Inferior parietal cortex (tissue), 1 donor: ENCODE measurements around the gene LAMA2.

Experiments used
- DNase-seq: peaks from one replicate; pipeline ENCODE4 v3.0.0-alpha.2; 2016; ENCODE audit errors: extremely low spot score

The LAMA2 gene

DNA sequence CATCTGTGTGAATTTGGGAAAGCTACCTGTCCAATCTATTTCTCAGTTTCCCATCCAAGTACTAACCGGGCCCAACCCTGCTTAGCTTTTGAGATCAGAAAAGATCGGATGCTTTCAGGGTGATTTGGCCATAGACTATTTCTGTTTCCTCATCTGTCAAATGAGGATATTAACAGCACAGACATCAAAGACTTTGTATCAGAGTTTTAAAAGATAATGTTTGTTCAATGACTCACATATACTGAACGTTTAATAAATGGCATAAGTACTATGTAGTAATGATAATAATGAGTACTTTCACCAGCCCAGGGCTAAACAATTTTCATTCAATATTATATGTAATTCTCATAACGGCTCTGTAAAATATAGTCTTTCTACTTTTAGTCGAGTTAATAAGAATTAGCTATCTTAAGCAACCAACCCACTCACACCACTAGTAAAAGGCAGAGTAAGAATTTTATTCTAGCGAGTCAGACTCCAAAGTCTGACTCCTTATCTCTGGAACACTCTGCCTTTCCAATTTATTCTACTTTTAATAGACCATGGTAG lies 610.5 kb downstream of the LAMA2 start:
- no peak for DNase-seq

DNA sequence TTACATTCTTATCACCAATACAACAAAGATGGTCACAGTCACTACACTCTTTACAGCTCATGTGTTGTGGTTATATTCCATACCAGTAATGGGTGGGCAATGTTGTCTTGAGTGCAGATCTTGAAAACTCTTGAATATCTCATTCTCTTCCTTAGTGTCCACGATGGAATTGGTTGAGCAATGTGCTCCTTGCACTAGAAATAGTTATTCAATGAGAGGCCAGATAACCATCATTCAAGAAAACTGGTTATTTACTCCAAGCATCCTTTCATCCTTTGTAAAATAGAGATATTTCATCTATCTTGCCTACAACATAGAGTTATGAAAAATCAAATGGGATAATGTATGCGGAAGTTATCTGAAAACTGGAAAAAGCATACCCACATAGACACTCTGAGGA lies 611.2 kb downstream of the LAMA2 start:
- DNase-seq, result no peak

DNA sequence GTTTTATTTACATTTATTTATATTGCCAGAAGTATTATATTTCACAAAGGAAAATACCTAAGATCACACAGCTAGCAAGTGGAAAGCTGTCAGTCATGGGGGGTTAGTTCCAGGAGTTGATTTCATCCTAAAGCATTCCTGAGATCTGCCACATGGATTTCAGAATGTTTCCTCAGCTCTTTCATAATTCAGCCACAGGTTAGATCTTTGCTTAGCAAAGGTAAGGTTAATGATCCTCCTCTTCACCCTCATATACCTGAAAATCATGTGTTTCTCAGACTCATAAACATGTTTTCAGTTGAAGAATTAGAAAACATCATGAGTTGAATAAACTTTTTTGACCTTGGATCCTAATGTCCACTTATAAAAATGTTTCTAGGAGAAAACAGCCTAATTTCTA lies 611.6 kb downstream of the LAMA2 start:
- DNase-seq, result no peak

DNA sequence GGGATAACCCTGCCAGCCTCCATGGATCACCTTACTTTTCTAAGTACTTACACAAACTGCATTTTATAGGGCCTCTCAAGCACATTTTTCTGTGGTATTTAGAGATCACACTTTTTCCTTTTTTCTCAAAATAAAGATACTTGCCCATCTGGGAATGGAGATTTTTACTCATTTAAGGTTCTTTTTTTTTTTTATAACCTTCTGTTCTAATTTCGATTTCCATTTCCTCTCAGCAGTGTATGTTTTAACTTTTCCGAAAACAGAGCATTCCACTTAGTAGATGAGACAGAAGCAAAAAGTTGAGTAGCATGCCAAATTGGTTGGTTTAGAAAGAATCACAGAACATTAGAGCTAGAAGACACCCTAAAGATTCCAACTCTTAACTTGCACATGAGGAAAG lies 612.7 kb downstream of the LAMA2 start:
- no peak for DNase-seq

DNA sequence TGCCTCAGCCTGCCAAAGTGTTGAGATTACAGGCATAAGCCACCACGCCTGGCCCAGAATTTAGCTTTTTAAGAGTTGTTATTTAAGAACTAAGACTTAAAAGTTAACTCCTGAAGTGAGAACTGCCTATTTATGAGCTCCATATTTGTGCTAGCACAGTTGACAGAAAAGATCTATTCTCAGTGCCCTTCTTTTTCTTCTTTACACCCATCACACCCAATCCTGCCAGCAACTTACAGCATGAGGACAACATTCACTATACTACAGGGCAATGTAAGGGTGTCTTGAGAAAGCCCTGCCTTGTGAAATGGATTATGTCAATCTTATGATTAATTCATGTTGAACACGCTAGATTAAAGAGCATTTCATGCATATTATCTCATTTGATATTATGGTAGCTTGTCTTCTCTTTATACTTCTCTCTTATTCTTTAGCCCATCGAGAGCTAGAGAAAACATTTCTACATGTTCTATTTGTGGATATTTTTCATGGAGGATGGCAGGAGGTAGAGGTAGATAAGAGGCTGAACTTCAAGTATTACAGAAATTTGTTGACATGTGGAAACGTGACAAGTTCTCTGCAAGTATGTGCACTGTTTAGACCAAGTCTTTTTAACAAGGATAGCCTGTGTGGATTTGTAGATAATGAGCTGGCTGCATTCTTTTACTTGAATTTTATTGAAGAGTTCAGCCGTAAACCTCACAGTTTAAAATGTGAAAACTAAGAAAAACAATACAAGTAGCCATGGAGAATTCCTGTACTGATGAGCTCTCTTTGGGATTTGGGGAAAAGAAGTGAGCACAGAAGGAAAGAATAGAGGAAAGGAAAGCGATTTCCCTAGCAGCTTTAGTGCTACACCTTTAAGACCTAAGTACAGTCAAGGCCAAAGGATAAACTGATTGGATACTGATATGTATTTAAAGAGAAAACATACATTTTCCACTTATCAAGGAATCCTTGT lies 614.8 kb downstream of the LAMA2 start:
- no peak for DNase-seq

DNA sequence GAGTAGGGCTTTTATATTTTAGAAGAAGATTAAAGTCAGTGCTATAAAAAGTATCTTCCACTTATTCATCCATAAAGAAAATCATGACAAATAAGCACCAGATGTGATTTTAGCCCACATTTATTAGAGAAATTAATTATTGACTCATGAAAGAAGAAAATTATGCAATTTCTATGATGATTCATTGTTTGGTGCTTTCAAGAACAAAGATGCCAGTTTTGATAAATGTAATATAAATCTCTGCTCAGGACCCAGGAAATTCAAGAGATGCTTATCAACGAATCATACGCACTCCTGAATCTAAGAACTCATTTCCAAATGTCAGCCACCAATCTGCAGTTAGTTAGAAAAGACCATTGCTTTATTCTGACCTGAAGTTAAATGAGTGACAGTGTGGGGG lies 615.6 kb downstream of the LAMA2 start:
- no peak for DNase-seq

DNA sequence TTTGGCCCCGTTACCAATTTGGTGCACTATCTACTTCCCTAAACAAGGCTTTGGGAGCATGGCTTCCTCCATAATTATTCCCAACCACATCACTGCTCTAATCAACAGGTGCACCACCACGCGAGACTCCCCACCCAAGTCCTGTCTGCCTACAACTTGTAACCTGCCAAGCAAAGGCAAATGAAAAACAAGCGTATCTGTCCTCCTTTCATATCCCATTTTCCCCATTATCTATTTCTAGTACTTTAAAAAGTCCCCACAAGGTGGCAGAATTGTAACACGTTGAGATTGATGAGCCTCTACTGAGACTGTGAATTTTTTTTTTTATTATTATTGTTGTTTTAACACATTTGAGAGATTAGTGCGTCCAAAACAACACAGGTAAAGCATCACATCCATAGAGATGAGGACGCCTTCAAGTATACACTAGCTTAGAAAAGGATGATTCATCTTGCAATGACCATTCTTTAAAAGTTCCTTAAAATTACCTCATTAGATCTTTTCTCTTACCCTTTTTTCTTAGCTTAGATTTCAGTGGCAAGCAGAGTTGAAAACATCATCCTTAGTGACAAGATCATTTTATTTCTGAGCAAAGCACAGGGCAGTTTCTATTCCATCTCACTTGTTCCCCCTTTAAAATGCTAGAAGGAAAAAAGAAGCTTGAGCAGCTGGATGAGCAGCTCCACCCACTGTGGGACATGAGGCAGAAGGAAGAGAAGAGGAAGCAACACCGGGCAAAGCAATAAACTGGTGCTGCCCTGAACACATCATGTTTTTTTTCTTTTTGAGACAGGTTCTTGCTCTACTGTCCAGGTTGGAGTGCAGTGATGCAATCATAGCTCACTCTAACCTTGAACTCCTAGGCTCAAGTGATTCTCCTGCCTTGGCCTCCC lies 616.3 kb downstream of the LAMA2 start:
- DNase-seq, result peak; percentile 93

DNA sequence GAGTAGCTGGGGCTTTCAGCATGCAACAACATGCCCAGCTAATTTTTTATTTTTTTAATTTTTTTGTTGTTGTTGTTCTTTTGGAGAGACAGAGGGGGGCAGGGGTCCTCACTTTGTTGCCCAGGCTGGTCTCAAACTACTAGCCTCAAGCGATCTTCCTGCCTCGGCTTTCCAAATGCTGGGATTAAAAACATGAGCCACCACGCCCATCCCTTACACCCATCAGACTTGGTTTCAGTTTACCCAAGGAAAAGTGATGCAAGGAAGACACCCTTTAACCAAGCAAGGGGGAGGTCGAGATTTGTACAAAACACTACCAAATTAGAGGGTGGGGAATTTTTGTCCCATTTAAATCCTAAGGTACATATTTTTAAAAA lies 616.9 kb downstream of the LAMA2 start:
- no peak for DNase-seq

DNA sequence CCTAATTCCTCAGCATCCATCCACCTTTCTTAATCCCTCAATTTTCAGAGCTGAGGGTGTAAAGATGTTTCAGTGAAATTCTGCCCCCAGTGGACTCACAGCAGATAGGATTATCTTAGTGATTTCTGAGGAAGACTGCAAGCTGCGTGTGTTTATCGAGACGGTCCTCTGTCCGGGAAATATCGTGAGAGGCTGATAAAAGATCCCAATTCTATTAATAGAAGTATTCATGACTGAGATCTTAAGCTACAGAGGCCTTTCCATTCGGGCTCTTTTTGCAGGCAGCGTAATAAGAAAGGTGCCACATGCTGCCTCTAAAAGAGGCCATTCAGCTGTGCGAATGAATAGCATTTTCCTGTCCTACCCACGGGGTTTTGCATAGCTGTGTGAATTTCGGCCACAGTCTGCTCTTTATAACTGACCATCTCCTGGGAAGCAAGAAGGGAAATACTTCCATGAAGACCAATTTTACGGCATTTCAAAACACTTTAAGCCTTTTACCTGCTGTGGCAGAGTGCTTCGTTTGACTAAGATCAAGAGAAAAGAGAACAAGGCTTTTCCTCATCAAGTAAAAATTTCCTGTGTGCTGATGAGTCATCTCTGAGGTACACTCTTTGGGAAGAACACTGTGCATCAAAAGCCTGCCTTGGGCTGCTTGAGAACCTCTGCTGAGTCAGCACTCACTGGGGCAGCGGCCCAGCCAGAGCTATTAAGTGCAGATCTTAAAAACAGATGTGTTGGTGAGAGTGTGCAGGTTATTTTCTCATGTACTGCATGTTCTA lies 618.2 kb downstream of the LAMA2 start:
- peak; percentile 72 for DNase-seq

DNA sequence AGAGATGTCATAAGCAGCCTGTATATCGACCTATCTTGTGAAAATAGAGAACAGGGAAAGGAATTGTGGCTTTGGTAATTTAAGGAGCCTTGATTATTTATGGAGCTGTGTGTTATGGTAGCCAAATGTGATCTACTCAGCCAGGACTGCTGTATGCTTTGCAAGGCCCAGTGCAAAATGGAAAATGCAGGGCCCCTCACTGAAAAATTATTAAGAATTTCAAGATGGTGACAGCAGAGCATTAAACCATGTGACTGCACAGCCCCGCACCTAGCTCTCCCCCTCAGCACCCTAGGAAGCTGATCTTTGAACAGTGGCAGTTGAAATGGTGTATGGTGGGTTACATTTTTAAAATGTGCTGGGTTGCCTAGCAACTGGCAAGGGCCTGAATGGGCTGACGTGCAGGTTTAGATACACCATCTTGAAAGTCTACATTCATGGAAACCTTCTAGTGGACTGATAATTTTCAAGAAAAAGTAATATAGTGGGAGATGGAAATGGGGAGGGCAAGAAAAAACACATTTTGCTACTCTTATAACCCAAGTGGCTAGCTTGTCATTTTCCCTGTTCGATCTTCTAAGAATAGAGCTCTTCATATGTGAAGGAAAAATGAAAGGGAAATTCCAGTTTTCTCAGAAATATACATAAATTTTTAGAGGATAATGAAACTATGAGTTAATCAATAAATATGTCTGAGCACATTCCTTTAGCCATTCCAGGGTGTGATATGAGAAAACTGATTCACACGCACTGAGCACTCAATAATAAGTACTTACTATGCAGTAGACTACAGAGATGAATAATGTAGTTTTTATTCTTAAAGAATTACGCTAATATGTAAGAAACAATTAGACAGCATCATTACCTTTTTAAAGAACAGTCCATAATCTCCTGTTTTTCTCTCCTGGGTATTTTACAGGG lies 619.1 kb downstream of the LAMA2 start:
- no peak for DNase-seq

DNA sequence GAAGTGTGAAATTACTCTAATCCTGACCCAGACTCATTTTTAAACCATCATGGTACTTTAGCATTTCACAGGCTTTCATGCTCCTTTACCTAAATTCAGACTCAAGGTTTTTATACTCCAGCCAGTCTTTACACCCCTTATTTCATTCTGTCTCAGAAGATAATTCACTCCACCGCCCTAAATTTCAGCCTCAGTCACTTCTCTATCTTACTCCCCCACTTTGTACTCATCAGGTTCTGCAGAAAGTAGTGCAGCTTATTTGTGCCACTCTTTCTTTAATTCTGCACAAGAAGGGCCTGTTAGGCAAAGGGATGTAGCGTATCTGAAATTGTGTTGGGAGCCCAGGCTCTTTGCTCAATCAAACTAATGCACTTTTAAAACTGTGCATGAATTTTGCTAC lies 621.5 kb downstream of the LAMA2 start:
- no peak for DNase-seq

DNA sequence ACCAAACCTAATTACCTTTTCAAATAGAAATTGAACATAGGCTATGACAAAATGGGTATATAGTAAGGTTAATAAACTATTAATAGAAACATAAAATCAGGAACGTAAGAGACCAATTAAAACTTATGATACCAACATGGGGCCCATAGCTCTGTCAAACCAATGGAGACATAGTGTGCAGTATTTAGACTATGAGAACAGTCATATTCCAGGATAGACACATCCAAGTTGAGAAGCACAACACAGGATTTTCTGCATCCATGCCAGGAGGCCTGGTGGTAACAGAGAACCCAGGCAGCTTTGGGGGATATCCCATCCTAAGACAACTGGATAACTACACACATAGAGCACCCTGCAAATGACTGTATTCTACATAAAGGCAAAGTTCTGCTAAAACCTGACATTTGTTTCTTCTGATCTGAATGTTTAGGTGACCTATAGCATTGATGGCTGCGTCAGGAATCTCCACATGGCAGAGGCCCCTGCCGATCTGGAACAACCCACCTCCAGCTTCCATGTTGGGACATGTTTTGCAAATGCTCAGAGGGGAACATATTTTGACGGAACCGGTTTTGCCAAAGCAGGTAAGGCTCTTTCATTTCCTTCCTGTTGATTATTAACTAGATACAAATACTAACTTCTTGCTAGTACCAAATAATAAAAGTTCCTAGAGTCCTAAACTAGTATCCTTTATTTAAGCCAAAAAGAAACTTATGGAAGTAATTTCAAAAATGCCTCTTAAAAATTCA lies 624.3 kb downstream of the LAMA2 start:
- DNase-seq, result no peak

DNA sequence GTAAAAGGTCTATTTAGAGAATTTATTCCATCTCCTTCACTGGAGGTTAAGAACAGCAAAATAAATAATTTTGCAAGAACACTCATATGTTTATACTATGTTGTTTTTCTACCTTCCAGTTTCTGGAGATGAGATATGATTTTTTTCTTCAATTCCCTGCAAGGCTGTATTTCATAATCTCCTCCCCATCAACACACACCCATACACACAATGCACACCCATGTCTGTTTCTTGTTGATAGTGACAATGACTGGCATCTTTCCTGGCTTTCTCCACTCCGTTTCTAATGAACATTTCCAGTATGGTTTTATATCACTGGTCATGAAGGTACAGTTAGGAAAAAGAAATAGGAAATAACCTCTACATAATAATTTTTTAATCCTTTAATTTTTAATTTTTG lies 624.9 kb downstream of the LAMA2 start:
- DNase-seq, result no peak

DNA sequence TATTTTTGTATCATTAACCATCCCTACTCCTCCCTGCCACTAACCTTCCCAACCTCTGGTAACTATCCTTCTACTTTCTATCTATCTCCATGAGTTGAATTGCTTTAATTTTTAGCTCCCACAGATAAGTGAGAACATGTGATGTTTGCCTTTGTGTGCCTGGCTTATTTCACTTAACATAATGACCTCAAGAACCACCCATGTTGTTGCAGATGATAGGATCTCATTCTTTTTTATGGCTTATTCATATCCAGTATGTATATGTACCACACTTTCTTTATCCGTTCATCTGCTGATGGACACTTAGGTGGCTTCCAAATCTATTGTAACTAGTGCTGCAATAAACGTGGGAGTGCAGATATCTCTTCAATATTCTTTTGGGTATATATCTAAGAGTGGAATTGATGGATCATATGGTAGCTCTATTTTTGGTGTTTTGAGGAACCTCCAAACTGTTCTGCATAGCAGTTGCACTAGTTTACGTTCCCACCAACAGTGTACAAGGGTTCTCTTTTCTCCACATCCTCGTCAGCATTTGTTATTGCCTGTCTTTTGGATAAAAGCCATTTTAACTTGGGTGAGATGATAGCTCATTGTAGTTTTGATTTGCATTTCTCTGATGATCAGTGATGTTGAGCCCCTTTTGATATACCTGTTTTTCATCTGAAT lies 625.7 kb downstream of the LAMA2 start:
- no peak for DNase-seq

DNA sequence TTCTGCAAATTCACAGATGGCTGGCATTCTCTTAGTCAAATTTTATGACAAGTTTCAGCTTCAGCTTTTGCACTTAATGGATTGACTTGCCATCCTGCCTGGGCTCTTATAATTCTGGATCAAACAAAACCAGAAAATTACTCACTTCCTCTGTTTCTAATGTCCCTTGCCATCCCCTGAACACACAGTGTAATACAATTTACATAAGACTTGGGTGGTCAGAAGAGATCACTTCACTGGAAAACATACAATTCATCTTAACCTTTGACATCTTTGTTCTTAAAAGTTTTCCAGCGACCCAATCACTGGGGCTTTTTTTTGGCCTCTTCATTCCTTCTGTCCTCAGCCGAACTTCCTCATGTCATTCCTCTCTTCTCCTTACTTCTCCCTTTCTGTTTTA lies 628.0 kb downstream of the LAMA2 start:
- no peak for DNase-seq

DNA sequence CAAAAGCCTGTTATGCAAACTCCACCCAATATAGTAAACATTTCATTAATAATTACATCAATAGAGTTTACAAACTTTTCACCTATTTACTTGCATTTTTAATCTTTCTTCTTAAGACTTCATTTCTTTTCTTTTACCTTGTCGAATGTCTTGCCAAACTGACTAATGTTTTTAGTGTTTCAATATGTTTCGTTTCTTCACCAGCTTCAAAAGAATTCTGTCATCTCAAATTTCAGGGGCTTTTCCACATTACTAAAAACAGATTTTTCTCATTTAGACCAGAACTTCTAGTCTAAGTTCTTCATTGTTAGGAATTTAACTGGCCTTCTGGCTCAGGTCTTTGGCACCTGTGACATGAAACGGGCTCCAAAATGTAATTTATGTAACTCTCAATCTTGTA lies 630.5 kb downstream of the LAMA2 start:
- DNase-seq, result no peak

DNA sequence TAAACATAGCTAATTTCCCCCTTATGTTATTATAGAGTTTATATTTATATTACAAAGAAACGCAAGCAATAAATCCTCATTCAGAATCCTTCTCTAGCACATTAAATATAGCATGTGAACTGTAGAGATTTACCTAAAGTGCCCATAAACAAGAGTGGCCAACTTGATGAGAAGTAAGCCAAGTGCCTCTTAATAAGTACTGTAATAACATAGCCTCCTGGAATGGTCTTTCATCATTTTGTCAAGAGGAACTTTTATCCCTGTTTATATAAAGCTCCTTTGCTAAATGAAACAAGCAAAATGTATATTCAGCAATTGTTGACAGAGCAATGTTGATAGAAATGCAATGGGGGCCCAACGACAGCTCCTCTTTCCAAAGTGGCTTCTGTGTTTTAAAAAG lies 632.1 kb downstream of the LAMA2 start:
- DNase-seq, result no peak

DNA sequence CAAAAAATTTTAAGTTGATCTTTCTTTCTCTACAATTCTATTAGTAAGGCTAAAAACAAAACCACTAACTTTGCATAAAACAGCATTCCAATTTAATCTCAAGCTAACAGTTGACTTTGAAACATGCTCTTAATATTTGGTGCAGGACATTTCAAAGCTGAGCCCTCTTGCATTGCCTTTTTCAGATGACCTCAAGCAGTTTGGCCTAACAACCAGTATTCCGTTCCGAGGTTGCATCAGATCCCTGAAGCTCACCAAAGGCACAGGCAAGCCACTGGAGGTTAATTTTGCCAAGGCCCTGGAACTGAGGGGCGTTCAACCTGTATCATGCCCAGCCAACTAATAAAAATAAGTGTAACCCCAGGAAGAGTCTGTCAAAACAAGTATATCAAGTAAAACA lies 633.1 kb downstream of the LAMA2 start:
- no peak for DNase-seq

DNA sequence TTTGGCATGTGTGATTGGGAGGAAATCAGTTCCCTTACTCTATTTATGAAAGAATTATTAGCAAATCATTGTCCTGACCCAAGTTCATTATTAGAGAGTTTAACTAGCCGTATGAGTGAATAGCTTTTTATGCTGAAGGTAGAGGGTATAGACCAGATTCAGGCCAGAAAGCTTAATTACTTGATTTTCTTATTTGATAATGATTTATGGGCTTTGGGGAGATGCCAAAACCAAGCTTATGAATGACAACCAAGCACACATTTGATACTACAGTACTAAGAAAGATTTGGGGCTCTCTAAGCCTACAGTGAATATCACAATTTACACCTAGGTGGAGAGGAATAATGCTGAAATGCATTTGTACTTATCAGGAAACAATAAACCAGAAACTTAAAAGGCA lies 633.8 kb downstream of the LAMA2 start:
- DNase-seq, result no peak
